Activated CD4-positive, alpha-beta memory T cell treated with anti-CD3 and anti-CD28 coated beads for 36 hours (primary cell): ENCODE results near the gene CDCA3. TPM values are rescaled to one million over a fixed set of nuclear protein-coding genes. Genes with fewer than 3 reads are reported as not detected.
A peak's percentile ranks its signal among the peaks of the same experiment; 100 is the strongest.

ENCODE experiments used
- CTCF ChIA-PET: fragments of 350-600 bp; sonication (Branson Sonifier 250); formaldehyde crosslinking; loops from one replicate; lab custom pipeline; 2021; ENCODE audit warnings: antibody characterized with exemption, inconsistent platforms; lab: Charles Lee
- POLR2A ChIA-PET: fragments of 350-600 bp; sonication (Branson Sonifier 250); formaldehyde crosslinking; loops from one replicate; lab custom pipeline; 2021; ENCODE audit warnings: antibody characterized with exemption; lab: Charles Lee
- DNase-seq: peaks from one replicate; pipeline ENCODE4 v3.0.0-alpha.2; 2020
- H3K27ac Mint-ChIP-seq: one replicate; pipeline ENCODE4 v1.8.0; 2021; ENCODE audit warnings: mixed read lengths
- H3K27me3 Mint-ChIP-seq: one replicate; pipeline ENCODE4 v1.8.0; 2021; ENCODE audit warnings: mixed read lengths
- H3K36me3 Mint-ChIP-seq: one replicate; pipeline ENCODE4 v1.8.0; 2021; ENCODE audit warnings: mixed read lengths
- H3K4me1 Mint-ChIP-seq: one replicate; pipeline ENCODE4 v1.8.0; 2021; ENCODE audit warnings: low read depth, mixed read lengths
- H3K4me3 Mint-ChIP-seq: one replicate; pipeline ENCODE4 v1.8.0; 2021; ENCODE audit warnings: mild to moderate bottlenecking, mixed read lengths
- H3K9me3 Mint-ChIP-seq: one replicate; pipeline ENCODE4 v1.8.0; 2021; ENCODE audit warnings: mixed read lengths
- intact Hi-C: fragments of 100-400 bp; cut with micrococcal nuclease; formaldehyde crosslinking; loops from one replicate; pipeline ENCODE4 v1.15.1; 2023
- total RNA-seq, 2 experiments: library from RNA; stranded (reverse); gene quantifications; one replicate each; pipeline ENCODE4 v1.2.3, GENCODE V29; 2021

Gene CDCA3
- total RNA-seq, 2 experiments from 2014 or later, result 80.3 to 87.8 TPM

- peak overlapping the region; percentile 9 for H3K4me3 Mint-ChIP-seq
- intact Hi-C loops, result loop anchor here (2.0 to 5.0 kb wide), 3 partner anchors 34 to 210 kb away; partner anchors contain the start of gene ZNF384
- DNase-seq, result no peak
- peaks cover 29% of the 10 kb centered on the region for H3K27me3 Mint-ChIP-seq
- no peaks in the 10 kb centered on the region for H3K9me3 Mint-ChIP-seq
- no peaks in the 10 kb centered on the region for H3K36me3 Mint-ChIP-seq
- ChIA-PET CTCF (interaction anchor here (0.5 to 7.0 kb wide), 13 partner anchors 8 to 143 kb away, joined by 3 to 91 read pairs (median 6); partner anchors contain the start of genes CD4, CDCA3, MLF2 and SPSB2), POLR2A (no interaction called here)
- no peak overlapping the region for H3K27ac Mint-ChIP-seq
- H3K4me1 Mint-ChIP-seq, result peaks cover 21% of the 10 kb centered on the region
Observed at GRCh38 chr12:6826734-6827436, 24.2 kb downstream of the CDCA3 start.

GRCh38 chr12:6826125-6826733 lies 24.9 kb downstream of the CDCA3 start:
- no peak overlapping the region for H3K4me3 Mint-ChIP-seq
- H3K4me1 Mint-ChIP-seq, result peaks cover 24% of the 10 kb centered on the region
- no peaks in the 10 kb centered on the region for H3K36me3 Mint-ChIP-seq
- no peaks in the 10 kb centered on the region for H3K9me3 Mint-ChIP-seq
- ChIA-PET CTCF (interaction anchor here (0.5 to 7.0 kb wide), 19 partner anchors 9 to 142 kb away, joined by 3 to 91 read pairs (median 5); partner anchors contain the start of genes CD4, CDCA3, COPS7A and MLF2), POLR2A (no interaction called here)
- intact Hi-C loops, result loop anchor here (2.0 to 5.0 kb wide), 3 partner anchors 33 to 209 kb away; partner anchors contain the start of gene ZNF384
- H3K27ac Mint-ChIP-seq, result no peak overlapping the region
- no peak for DNase-seq
- H3K27me3 Mint-ChIP-seq, result peaks cover 29% of the 10 kb centered on the region

- Mint-ChIP-seq H3K27me3 (peaks cover 29% of the 10 kb centered on the region), H3K36me3 (no peaks in the 10 kb centered on the region)
- CTCF ChIA-PET, result interaction anchor here (0.6 to 7.0 kb wide), 28 partner anchors 9 to 141 kb away, joined by 3 to 91 read pairs (median 5); partner anchors contain the start of genes CD4, CDCA3, COPS7A and MLF2
Observed at GRCh38 chr12:6825398-6826124, 25.5 kb downstream of the CDCA3 start.

GRCh38 chr12:6824901-6825381 lies 26.1 kb downstream of the CDCA3 start:
- intact Hi-C loops, result loop anchor here (1.0 to 5.0 kb wide), 4 partner anchors 72 to 208 kb away; partner anchors contain the start of genes MLF2 and ZNF384
- ChIA-PET POLR2A (interaction anchor here (1.1 kb wide), 1 partner anchor 71 kb away, joined by 3 read pairs; no protein-coding TSS in a partner anchor), CTCF (interaction anchor here (0.7 to 7.0 kb wide), 24 partner anchors 8 to 204 kb away, joined by 3 to 91 read pairs (median 6); partner anchors contain the start of genes CD4, CDCA3, COPS7A and MLF2)
- H3K9me3 Mint-ChIP-seq, result no peaks in the 10 kb centered on the region
- H3K36me3 Mint-ChIP-seq, result no peaks in the 10 kb centered on the region
- no peak for DNase-seq
- no peak overlapping the region for H3K27ac Mint-ChIP-seq
- H3K4me3 Mint-ChIP-seq, result no peak overlapping the region
- peaks cover 30% of the 10 kb centered on the region for H3K4me1 Mint-ChIP-seq
- H3K27me3 Mint-ChIP-seq, result peaks cover 29% of the 10 kb centered on the region

More at GRCh38 chr12:6825398-6826124, 25.5 kb downstream of the CDCA3 start:
- intact Hi-C loops, result loop anchor here (1.0 to 5.0 kb wide), 5 partner anchors 33 to 208 kb away; partner anchors contain the start of genes MLF2 and ZNF384
- Mint-ChIP-seq H3K9me3 (no peaks in the 10 kb centered on the region), H3K27ac (peak overlapping the region; percentile 16), H3K4me1 (peaks cover 30% of the 10 kb centered on the region), H3K4me3 (no peak overlapping the region)
- DNase-seq, result peak; percentile 90
- POLR2A ChIA-PET, result interaction anchor here (1.1 kb wide), 1 partner anchor 72 kb away, joined by 3 read pairs; no protein-coding TSS in a partner anchor

- Mint-ChIP-seq H3K9me3 (no peaks in the 10 kb centered on the region), H3K27ac (no peak overlapping the region), H3K4me3 (no peak overlapping the region), H3K4me1 (peaks cover 27% of the 10 kb centered on the region), H3K27me3 (peaks cover 26% of the 10 kb centered on the region), H3K36me3 (peaks cover 3% of the 10 kb centered on the region)
- intact Hi-C loops, result no loop called here
- CTCF ChIA-PET, result interaction anchor here (0.7 to 7.0 kb wide), 22 partner anchors 7 to 203 kb away, joined by 3 to 91 read pairs (median 6); partner anchors contain the start of genes CD4, MLF2, PTMS and SPSB2
- no peak for DNase-seq
- POLR2A ChIA-PET, result no interaction called here
Observed at GRCh38 chr12:6824085-6824775, 26.9 kb downstream of the CDCA3 start.

GRCh38 chr12:6823182-6824084 lies 27.7 kb downstream of the CDCA3 start:
- ChIA-PET POLR2A (no interaction called here), CTCF (interaction anchor here (1.3 to 7.0 kb wide), 6 partner anchors 12 to 202 kb away, joined by 4 to 91 read pairs (median 8); partner anchors contain the start of gene MLF2)
- intact Hi-C loops, result no loop called here
- no peak overlapping the region for H3K27ac Mint-ChIP-seq
- DNase-seq, result no peak
- peaks cover 21% of the 10 kb centered on the region for H3K4me1 Mint-ChIP-seq
- H3K27me3 Mint-ChIP-seq, result peaks cover 22% of the 10 kb centered on the region
- no peak overlapping the region for H3K4me3 Mint-ChIP-seq
- H3K9me3 Mint-ChIP-seq, result no peaks in the 10 kb centered on the region
- peaks cover 7% of the 10 kb centered on the region for H3K36me3 Mint-ChIP-seq

GRCh38 chr12:6822426-6823135 lies 28.5 kb downstream of the CDCA3 start:
- Mint-ChIP-seq H3K4me1 (peaks cover 18% of the 10 kb centered on the region), H3K27me3 (peaks cover 19% of the 10 kb centered on the region), H3K36me3 (peaks cover 14% of the 10 kb centered on the region), H3K27ac (no peak overlapping the region), H3K4me3 (no peak overlapping the region), H3K9me3 (no peaks in the 10 kb centered on the region)
- DNase-seq, result no peak
- intact Hi-C loops, result no loop called here
- ChIA-PET POLR2A (no interaction called here), CTCF (interaction anchor here (1.1 to 7.0 kb wide), 5 partner anchors 8 to 69 kb away, joined by 3 to 91 read pairs (median 12); partner anchors contain the start of gene MLF2)

GRCh38 chr12:6821591-6822425 lies 29.3 kb downstream of the CDCA3 start, which contains the start of gene GPR162:
Gene GPR162, plus strand, starts transcription at chr12:6821821. Its CDS starts 2,078 bp downstream, at chr12:6823899.
- Mint-ChIP-seq H3K4me3 (peak within 1 kb of the TSS; percentile 26), H3K36me3 (peaks cover 18% of the 10 kb centered on the region), H3K27ac (no peak within 1 kb of the TSS), H3K27me3 (peaks cover 12% of the 10 kb centered on the region), H3K9me3 (no peaks in the 10 kb centered on the region), H3K4me1 (peaks cover 14% of the 10 kb centered on the region)
- DNase-seq, result peak; percentile 30
- intact Hi-C loops, result loop anchor here (1.0 kb wide), 1 partner anchor 69 kb away; the partner anchor contains the start of gene MLF2
- ChIA-PET CTCF (interaction anchor here (1.1 to 7.0 kb wide), 4 partner anchors 9 to 68 kb away, joined by 3 to 91 read pairs (median 10); partner anchors contain the start of gene MLF2), POLR2A (interaction anchor here (0.5 to 0.8 kb wide), 2 partner anchors 51 to 130 kb away, joined by 3 read pairs; partner anchors contain the start of gene SPSB2)

- H3K4me1 Mint-ChIP-seq, result peaks cover 11% of the 10 kb centered on the region
- POLR2A ChIA-PET, result interaction anchor here (0.5 to 1.3 kb wide), 2 partner anchors 67 to 445 kb away, joined by 3 to 4 read pairs; partner anchors contain the start of genes MLF2 and SCNN1A
Observed at GRCh38 chr12:6820166-6820565, 30.9 kb downstream of the CDCA3 start.

More at GRCh38 chr12:6820166-6820565, 30.9 kb downstream of the CDCA3 start:
- Mint-ChIP-seq H3K9me3 (no peaks in the 10 kb centered on the region), H3K36me3 (peaks cover 27% of the 10 kb centered on the region), H3K27ac (no peak overlapping the region), H3K27me3 (peaks cover 3% of the 10 kb centered on the region), H3K4me3 (no peak overlapping the region)
- intact Hi-C loops, result no loop called here
- CTCF ChIA-PET, result interaction anchor here (1.0 to 7.0 kb wide), 4 partner anchors 15 to 67 kb away, joined by 3 to 91 read pairs (median 10); partner anchors contain the start of gene MLF2
- no peak for DNase-seq
